Activated CD4-positive, alpha-beta T cell treated with anti-CD3 and anti-CD28 coated beads, Interleukin-2, amount 50 U/mL, for 24 hours (primary cell): ENCODE results near the gene KDSR.
A peak's percentile ranks its signal among the peaks of the same experiment; 100 is the strongest.

Experiments
- DNase-seq, 2 donors: peaks; one replicate each; pipeline ENCODE4 v3.0.0-alpha.2; 2020; ENCODE audit warnings: low read depth in 1 of 2, low spot score in 1 of 2

Gene KDSR, protein sequence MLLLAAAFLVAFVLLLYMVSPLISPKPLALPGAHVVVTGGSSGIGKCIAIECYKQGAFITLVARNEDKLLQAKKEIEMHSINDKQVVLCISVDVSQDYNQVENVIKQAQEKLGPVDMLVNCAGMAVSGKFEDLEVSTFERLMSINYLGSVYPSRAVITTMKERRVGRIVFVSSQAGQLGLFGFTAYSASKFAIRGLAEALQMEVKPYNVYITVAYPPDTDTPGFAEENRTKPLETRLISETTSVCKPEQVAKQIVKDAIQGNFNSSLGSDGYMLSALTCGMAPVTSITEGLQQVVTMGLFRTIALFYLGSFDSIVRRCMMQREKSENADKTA

DNA sequence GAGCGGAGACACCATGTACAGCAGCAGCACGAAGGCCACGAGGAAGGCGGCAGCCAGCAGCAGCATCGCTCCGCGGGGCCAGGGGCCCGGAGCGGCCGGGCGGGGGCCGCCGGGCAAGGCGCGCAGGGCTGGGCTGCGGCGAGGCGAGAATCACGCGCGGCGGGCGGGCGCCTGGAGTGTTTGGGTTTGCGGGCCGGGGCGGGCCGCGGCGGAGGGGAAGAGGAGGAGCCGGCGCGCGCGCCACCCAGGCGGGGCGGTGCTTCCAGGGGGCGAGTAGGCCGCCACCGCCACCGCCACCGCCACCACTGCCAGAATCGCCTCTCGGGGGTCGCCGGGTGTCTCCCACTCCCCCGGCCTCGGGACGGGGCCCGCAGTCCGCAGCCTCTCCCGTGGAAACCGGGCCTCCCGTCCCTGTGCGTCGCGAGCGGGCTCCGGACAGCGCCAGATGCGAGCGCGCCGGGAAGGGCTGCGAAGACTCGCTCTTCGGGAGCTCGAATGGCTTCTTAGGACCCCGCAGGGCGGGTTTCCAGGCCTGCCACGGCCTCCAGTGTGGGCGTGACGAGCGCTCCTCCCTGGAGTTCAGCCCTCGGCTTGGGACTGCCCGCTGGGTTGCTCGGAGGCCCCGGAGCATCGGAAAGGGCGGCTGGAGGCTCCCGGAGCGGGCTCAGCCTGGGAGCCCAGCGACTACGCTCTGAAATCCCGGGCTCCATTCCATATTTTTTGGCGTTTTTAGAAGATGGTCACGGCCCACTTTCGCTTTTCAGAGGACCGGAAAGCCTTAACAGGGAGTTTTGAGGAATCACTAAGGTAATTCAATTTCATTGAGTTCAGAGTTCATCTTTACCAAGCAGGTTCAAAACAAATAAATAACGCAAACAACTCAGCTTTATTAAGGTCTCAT, at the start of gene KDSR:
Gene KDSR, minus strand, starts transcription at position 154 of the 901 bp plus-strand sequence. Its CDS starts 88 bp downstream, at position 66.
- peak; percentile 58 to 68 for DNase-seq

DNA sequence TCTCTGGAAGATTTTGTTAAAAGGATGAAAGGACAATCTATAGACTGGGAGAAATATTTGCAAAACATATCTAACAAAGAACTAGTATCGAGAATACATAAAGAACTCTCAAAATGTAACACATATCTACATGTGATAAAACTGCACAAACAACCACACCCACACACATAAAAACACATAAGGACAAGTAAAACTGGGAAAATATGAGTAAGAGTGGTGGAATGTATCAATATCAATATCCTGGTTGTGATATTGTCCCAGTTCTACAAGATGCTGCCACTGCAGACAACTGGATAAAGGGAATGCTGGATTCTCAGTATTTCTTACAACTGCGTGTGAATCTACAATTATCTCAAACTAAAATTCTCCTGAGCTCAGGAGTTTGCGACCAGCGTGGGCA, 45.9 kb upstream of the KDSR start:
- no peak for DNase-seq

DNA sequence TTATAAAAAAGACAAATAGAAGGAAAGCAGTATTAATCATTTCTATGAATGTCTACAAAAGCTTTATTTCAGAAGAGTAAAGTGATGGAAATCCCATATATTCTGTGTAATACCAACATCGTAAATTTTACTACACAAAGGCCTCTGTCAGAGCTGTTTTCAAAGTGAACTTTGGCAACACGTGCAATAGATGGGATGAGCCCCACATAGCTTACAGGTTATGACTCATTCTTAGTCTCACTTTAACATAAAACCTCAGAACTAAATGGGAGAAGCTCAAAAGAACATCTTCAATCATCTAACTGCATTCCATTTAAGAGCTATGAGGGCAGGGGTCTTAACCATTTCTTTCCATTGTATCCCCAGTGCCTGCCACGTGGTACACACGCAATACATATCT, 43.8 kb upstream of the KDSR start:
- DNase-seq, result no peak

DNA sequence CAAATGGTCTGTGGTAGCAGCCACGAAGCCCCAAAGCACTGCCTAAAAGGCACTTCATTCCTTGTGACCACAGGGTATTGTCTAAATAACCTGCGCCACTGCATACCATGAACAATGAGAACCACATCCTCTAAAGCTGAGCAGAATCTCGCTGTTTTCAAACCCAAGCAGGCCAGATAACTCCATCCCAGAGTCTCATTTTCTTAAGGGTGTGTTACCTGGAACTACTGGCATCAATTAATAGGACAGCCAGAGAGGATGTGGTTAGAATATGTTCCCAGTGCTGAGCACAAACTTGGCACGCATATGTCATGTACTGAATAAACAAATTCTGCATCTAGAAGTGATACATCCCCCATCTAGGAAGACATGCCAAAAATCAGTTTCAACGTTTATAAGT, 42.3 kb upstream of the KDSR start:
- no peak for DNase-seq

DNA sequence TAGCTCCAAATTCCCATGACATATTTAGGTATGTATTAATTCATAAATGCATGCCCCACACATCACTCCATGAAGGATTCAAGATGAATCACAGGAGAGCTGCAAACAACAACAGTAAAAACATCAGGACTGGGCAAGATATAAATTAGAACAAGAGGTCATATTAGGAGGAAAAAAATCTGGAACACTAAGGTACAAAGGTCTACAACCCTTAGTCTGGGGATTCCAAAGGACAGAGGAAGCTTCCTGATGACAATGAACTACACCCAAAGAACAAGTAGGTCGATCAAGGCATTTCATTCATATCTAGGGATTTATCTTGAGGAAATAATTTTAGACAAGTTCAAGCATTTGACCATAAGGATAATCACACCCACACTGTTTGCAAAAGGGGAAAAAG, 40.7 kb upstream of the KDSR start:
- DNase-seq, result no peak

DNA sequence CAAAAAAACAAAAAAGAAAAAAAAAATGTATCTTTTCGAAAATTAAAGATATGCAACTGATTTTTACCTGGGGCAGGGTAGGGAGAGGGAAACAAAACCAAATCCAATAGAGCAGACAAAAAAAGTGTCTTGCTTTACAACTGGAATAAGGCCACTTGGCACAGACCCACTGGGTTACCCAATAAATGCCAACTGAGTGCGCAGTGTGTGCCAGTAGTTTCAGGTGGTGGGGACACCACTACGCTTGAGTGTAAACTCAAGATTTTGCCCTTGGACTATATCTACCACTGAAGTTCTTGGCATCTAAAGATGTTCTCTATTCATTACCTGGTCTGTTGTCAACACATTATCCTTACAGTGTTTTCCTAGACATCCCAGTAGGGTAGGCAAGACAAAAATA, 39.0 kb upstream of the KDSR start:
- no peak for DNase-seq

DNA sequence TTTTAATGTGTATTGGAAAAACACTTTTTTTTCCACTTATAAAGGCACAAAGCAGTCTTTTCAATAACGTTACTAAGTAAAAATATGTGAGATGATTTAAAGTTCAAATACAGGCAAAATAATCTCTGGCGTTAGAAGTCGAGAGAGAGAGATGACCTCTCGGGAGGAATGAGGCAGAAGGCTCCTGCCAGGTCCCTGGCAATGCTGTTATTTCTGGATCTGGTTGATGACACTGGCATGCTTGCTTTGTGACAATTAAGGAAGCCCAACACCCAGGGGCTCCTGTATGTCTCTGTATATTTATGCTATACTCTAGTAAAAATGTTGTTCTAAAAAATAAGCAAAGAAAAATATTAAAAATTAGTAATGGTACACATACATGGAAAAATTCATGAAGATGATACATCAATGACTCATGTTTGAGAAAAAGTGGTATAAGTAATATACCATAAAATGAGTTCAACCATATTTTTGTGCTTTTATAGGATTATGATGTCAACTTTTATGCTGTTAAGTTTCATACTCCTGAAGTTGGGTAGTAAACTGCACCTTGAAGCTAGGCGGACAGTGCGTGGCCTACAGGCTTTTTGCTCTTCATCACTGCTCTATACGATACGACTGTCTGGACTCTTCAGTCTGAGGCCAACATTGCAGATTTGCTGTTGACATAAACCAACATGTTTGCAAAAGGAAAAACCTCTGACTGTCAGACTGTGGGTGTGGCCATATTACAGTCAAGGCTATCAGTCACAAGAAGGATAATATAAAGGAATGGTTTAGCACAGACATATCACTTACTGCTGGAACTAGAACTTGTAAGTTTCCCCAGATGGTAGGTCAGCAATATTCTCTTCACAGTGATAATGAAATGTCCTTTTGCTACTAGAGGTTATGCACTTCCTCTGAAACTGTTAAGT, 35.5 kb upstream of the KDSR start:
- no peak for DNase-seq

DNA sequence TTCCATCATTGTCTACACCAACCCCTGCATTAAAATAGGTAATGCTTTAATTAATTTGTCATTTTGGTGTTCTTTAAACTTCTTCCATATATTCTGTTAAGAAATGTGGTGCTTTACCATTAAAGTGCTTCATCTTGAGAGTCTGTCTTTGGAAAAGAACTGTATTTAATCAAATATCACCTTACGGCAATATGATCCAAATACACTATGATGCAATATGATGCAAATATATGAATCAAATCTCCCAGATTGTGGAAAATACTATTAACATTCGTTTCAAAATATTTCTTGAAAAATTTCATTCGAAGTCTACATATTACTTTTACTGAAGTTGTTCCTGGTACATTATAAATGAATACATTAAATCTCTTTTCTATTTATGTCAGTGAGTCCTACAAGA, 32.3 kb upstream of the KDSR start:
- no peak for DNase-seq

DNA sequence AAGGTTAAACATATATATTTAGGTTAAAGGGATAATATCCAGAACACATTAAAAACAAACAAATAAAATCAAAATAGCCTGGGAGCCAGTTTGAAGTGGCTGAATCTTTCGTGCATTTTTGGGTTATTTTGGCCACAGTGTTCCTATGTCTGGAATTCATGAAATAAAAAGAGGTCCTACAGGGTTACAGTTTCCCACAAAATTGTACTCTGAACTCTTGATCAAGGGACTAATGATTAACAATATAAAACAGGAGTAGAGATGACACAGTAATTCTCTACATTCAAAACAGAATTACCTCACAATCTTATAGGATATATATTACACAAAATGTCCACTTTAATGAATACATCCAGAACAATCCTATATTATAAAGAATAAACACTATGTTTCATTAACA, 30.3 kb upstream of the KDSR start:
- no peak for DNase-seq

DNA sequence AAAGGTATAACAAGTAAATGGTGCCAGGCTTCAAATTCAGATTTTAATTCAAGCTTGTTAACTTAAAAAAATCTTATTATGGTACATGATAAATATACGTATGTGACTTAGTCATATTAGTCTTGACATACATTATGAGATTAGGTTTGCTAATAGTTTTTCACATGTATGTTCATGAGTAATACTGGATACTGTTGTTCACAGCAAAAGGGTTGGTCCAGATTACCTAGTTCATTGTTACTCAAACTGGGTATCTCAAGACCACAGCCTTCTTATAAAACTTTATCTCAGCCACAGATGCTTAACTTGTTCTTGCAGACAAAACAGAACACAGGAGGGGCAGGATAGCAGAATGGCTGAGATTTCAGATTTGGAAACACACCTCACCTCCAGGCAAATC, 28.5 kb upstream of the KDSR start:
- DNase-seq, result no peak

DNA sequence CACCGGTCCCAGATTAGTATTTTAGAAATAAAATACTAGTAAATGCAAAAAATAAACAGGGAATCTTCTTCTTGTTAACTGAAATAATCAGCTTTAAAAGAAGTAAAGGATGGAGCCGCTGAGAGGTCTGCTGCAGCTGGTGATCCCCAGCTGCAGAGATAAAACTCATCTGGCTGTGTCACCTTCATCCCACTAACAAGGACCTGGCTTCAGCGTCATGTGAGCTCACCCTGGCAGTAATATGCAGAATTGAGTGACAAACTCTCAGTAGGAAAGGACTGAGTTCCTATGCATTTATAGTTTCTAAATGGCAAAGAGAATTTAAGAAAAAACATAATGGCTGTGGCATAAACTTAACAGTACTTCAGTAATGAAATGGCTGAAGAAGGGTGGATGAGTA, 27.9 kb upstream of the KDSR start:
- DNase-seq, result no peak

DNA sequence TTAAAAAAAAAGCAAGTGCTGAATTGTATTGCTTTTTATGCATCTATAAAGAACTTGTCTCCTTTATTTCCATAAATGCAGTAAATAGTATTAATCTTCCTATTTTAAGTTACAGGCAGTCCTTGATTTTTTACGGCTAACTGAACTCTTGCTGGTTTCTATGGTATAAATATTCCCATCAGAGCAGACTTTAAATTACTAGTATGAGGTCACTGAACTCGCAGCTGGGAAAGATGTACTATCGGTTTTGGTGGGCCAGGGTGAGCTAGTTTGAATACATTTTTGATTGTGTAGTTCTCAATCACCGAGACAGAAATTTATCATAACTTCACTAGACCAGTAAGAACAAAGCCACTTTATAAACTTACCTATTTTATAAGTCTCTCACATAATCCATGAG, 20.9 kb upstream of the KDSR start:
- no peak for DNase-seq

DNA sequence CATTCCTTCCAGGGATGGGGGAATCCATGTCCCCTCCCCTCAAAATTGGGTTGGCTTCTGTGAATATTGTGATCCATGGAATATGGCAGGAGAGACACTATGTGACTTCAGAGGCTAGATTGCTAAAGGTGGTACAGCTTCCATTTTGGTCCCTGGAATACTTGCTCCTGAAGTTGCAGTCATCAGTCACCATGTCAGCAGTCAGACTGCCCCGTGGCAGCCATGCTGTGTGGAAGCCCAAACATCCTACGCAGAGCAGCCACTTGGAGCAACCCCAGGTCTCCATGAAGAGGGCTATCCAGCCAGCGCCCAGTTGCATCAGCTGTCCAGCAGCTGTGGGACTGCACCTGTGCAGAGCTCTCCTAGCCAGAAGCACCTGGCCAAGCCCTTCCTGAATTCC, 15.8 kb upstream of the KDSR start:
- no peak for DNase-seq

DNA sequence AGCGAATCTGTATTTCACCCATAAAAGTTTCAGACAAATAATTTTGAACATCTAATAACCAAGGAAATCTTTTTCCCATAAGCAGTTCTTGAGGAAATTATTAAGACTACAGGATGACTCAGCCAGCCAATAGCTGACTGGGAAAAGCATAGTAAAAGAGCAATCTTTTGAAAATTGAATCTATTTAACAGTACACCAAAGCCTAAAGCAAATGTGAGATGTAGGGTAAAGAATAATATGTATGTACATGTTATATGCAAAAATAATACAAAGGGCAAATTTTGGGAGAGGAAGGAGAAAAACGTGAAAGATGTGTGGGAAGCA, 12.6 kb upstream of the KDSR start:
- DNase-seq, result no peak

DNA sequence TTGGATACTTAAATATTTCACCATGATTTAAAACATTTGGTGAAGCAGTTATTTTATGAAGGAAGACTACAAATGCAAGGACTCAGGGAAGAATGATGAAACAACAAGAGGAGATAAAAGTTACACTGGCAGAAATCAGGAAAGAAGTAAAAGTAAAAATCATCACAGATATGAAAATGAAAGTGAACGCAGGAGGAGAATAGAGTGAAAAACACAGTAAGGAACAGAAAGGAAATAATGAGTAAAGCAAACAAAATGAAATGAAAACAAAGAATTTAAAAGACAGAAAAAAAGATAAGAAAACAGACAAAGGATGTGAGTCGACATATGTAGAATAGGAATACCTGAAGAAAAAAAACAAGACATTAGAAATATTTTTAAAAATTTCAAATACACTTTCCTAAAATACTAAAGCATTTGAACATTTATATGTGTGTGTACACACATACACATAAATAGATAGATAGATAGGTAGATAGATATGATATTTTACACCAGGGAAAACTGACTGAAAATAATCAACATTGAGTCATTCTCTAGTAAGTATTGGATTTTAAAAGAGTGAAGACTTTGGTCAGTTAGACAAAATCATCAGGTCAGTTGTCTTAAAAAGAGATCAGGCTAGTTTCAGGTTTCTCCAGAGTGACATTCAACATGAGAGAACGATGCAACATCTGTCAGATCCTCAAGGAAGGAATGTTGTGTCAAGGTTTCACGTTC, 12.1 kb upstream of the KDSR start:
- no peak for DNase-seq

DNA sequence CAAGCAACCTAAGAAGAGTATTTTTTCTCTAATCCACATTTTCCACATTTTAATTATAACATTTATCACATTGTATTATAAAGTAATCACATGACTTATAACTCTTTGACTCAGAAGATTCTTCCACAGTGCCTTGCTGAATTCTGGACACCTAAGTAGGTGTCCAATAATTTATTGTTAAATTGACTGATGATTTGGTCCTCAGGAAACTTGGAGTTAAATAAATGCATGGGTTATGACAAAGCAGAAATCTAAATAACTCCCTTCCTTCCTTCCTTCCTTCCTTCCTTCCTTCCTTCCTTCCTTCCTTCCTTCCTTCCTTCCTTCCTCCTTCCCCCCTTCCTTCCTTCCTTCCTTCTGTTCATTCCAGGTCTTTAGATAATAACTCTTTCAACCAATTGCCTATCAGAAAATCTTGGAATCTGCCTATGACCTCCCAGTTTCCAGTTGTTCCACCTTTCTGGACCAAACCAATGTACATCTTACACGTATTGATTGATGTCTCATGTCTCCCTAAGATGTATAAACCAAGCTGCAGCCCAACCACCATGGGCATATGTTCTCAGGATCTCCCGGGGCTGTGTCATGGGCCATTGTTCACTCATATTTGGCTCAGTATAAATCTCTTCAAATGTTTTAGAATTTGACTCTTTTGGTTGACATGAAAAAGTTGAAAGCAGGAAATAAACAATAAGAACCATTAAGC, 10.4 kb upstream of the KDSR start:
- DNase-seq, result no peak

DNA sequence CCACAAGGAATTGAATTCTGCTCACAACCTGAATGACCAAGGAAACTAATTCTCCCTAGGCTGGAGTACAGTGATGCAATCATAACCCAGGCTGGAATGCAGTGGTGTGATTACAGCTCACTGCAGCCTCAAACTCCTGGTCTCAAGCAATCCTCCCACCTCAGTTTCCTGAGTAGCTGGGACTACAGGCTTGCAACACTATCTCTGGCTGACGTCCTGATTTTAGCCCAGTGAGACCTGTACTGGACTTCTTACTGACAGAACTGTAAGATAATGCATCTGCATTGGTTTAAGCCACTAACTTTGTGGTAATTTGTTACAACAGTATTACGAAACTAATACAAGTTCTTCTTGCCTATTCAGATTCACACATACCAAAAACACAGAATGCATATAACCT, 9.5 kb upstream of the KDSR start:
- DNase-seq, result no peak

DNA sequence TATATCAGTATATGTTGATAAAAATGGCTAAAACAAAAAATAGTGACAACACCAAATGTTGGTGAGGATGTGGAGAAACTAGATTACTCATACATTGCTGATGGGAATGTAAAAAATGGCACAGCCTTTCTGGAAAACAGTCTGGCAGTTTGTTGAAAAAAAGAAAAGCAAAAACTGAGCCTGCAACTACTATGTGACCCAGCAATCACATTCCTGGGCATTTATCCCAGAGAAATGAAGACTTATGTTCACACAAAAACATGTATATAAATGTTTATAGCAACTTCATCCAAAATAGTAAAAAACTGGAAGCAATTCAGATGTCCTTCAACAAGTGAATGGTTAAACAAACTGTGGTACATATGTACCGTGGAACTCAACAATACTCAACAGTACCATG, 7.5 kb upstream of the KDSR start:
- no peak for DNase-seq

DNA sequence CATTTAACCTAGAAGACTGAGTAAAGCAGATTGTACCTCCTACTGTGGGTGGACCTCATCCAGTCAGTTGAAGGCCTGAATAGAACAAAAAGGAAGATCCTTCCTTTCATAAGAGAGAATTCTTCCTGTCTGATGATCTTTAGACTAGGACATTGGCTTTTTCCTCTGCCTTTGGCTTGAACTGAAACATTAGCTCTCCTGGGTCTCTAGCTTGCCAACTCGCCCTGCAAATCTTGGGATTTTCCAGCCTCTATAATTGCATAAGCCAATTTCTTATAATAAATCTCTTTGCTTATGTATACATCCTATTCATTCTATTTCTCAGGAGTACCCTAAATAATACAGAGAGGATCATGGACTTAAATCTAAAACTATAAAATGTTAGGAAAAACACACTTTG, 6.2 kb upstream of the KDSR start:
- no peak for DNase-seq

DNA sequence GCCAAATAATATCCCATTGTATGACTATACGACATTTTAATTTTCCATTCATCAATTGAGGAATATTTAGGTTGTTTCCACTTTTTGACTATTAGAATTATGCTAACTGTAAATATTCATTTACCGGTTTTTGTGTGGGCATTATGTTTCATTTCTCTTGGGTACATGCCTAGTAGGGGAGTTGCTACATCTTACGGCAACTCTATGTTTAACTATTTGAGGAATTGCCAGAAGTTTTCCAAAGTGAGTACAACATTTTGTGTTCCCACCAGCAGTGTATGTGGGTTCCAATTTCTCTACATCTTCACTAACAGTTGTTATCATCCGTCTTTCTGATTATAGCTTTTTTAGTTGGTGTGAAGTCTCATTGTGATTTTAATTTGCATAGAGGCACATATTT, 1.6 kb upstream of the KDSR start:
- no peak for DNase-seq
